Stimulated activated naive B cell treated with anti-CD40 and anti-IgM and Interleukin-4, amounts not matched to agents 10 μg/mL and 1 μg/mL and 100 μg/mL, for 72 hours (primary cell): ENCODE data around the gene AGBL1.
"Not testable (repeated sequence)": the region's sequence is repeated elsewhere in the genome, so short reads cannot be mapped to it uniquely, and the experiment has no call there.

Source experiments
- ATAC-seq, 2 donors: fragments of 150-1000 bp; cut with Tn5 transposase; replicated peaks; 2 replicates each; pipeline ENCODE4 v1.10.0; 2021; ENCODE audit warnings: moderate library complexity in 1 of 2
- DNase-seq: peaks from one replicate; pipeline ENCODE4 v3.0.0; 2021
- H3K27ac Mint-ChIP-seq: one replicate; pipeline ENCODE4 v1.8.0; 2022; ENCODE audit warnings: mild to moderate bottlenecking, mixed read lengths
- H3K27me3 Mint-ChIP-seq, 2 donors: one replicate each; pipeline ENCODE4 v1.8.0; 2022; ENCODE audit warnings: mixed read lengths in 2 of 2
- H3K36me3 Mint-ChIP-seq, 2 donors: one replicate each; pipeline ENCODE4 v1.8.0; 2022; ENCODE audit warnings: mixed read lengths in 2 of 2, mild to moderate bottlenecking in 1 of 2
- H3K4me1 Mint-ChIP-seq, 2 donors: one replicate each; pipeline ENCODE4 v1.8.0; 2022; ENCODE audit warnings: mixed read lengths in 2 of 2, mild to moderate bottlenecking in 1 of 2
- H3K4me3 Mint-ChIP-seq, 2 donors: one replicate each; pipeline ENCODE4 v1.8.0; 2022; ENCODE audit warnings: mild to moderate bottlenecking in 2 of 2, mixed read lengths in 2 of 2, moderate library complexity in 1 of 2
- H3K9me3 Mint-ChIP-seq, 2 donors: one replicate each; pipeline ENCODE4 v1.8.0; 2022; ENCODE audit warnings: mixed read lengths in 2 of 2, mild to moderate bottlenecking in 1 of 2

AGBL1 gene

GRCh38 chr15:86425746-86426145, 346.1 kb downstream of the AGBL1 start:
- H3K9me3 Mint-ChIP-seq, result peaks cover 0 to 13% of the 10 kb centered on the region in 2 donors
- no peaks in the 10 kb centered on the region for H3K36me3 Mint-ChIP-seq
- no peak for ATAC-seq
- H3K27ac Mint-ChIP-seq, result no peak overlapping the region
- no peak overlapping the region for H3K4me3 Mint-ChIP-seq
- H3K27me3 Mint-ChIP-seq, result no peaks in the 10 kb centered on the region
- no peaks in the 10 kb centered on the region for H3K4me1 Mint-ChIP-seq
- no peak for DNase-seq

- H3K4me1 Mint-ChIP-seq, result no peaks in the 10 kb centered on the region
- H3K27me3 Mint-ChIP-seq, result no peaks in the 10 kb centered on the region
- no peak for DNase-seq
- no peak overlapping the region for H3K4me3 Mint-ChIP-seq
- no peak for ATAC-seq
- H3K27ac Mint-ChIP-seq, result no peak overlapping the region
- H3K9me3 Mint-ChIP-seq, result peaks cover 0 to 5% of the 10 kb centered on the region in 2 donors
- H3K36me3 Mint-ChIP-seq, result no peaks in the 10 kb centered on the region
These were observed 353.2 kb downstream of the AGBL1 start for GRCh38 chr15:86432861-86433260.

GRCh38 chr15:86433983-86434382, 354.3 kb downstream of the AGBL1 start:
- H3K9me3 Mint-ChIP-seq, result peaks cover 0 to 5% of the 10 kb centered on the region in 2 donors
- no peak for DNase-seq
- ATAC-seq, result no peak
- H3K36me3 Mint-ChIP-seq, result no peaks in the 10 kb centered on the region
- no peak overlapping the region for H3K27ac Mint-ChIP-seq
- no peak overlapping the region for H3K4me3 Mint-ChIP-seq
- H3K4me1 Mint-ChIP-seq, result no peaks in the 10 kb centered on the region
- no peaks in the 10 kb centered on the region for H3K27me3 Mint-ChIP-seq

DNA sequence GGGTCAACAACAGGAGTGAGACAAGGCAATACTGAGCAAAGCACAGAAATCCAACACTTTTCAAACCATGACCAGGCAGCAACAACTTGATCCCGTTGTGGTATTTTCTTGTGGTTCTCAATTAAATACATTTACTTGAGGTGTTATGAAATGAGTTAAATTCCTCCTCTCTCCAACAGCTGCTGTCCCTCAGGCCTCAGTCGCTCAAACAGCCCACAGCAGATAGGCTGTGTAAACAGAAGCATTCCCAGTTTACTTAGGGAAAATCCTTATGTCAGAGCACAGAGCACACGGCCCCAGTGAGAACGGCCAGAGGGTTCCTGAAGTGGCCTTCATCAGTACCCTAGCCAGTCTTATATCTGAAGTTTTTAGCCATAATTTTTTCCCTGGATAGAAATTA, 359.9 kb downstream of the AGBL1 start:
- no peaks in the 10 kb centered on the region for H3K27me3 Mint-ChIP-seq
- no peaks in the 10 kb centered on the region for H3K4me1 Mint-ChIP-seq
- no peak overlapping the region for H3K27ac Mint-ChIP-seq
- peaks cover 0 to 7% of the 10 kb centered on the region in 2 donors for H3K9me3 Mint-ChIP-seq
- ATAC-seq (no peak), DNase-seq (no peak)
- no peak overlapping the region for H3K4me3 Mint-ChIP-seq
- no peaks in the 10 kb centered on the region for H3K36me3 Mint-ChIP-seq

DNA sequence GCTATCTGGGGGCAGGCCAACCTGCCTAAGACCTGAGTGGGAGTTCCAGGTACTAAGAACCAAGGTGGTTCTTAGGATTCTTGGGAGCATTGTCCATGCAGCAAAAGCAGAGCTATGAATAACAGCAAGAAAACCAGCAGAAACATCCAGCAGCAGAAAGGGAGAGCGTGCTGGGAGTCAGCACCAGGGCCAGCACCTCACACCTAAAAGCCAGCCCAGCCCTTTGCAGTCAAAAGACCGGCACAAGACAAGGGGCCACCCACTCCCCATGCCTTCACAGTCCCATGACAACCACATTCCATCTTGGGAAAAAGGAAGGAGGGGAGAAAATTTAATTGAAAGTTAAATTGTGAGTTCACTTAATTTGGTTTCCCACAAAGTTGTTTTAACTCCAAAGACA, 364.9 kb downstream of the AGBL1 start:
- ATAC-seq (no peak), DNase-seq (no peak)
- no peaks in the 10 kb centered on the region for H3K4me1 Mint-ChIP-seq
- H3K27ac Mint-ChIP-seq, result no peak overlapping the region
- no peaks in the 10 kb centered on the region for H3K27me3 Mint-ChIP-seq
- H3K4me3 Mint-ChIP-seq, result no peak overlapping the region
- H3K9me3 Mint-ChIP-seq, result peaks cover 0 to 4% of the 10 kb centered on the region in 2 donors
- no peaks in the 10 kb centered on the region for H3K36me3 Mint-ChIP-seq

- no peak for ATAC-seq
- no peak for DNase-seq
- Mint-ChIP-seq H3K9me3 (peaks cover 0 to 4% of the 10 kb centered on the region in 2 donors), H3K27ac (no peak overlapping the region), H3K4me1 (no peaks in the 10 kb centered on the region), H3K36me3 (no peaks in the 10 kb centered on the region), H3K4me3 (no peak overlapping the region), H3K27me3 (no peaks in the 10 kb centered on the region)
These were observed 366.0 kb downstream of the AGBL1 start for GRCh38 chr15:86445579-86446252.

DNA sequence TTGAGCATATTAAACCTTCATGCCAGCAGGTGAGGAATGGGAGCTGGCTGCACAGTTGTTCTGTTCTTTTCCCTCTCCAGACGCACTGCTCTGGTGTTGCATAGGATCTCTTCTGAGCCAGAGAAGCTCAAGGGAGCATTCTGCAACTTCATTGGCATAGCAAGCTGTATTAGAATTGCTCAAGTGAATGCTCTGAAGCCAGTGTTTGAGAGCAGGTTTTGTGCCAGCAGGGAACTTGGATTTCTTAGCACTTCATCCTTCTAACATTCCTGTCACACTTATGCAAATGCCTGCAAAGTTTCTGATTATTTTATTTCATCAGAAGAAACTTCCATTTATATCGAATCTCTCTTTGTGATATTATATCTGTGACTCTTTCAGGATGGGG, 366.6 kb downstream of the AGBL1 start:
- H3K4me1 Mint-ChIP-seq, result no peaks in the 10 kb centered on the region
- no peaks in the 10 kb centered on the region for H3K27me3 Mint-ChIP-seq
- DNase-seq (no peak), ATAC-seq (no peak)
- no peaks in the 10 kb centered on the region for H3K36me3 Mint-ChIP-seq
- no peak overlapping the region for H3K4me3 Mint-ChIP-seq
- peaks cover 0 to 4% of the 10 kb centered on the region in 2 donors for H3K9me3 Mint-ChIP-seq
- no peak overlapping the region for H3K27ac Mint-ChIP-seq

- H3K27ac Mint-ChIP-seq, result not testable (repeated sequence)
These were observed 385.9 kb downstream of the AGBL1 start for GRCh38 chr15:86465470-86466039.

GRCh38 chr15:86481720-86482119, 402.0 kb downstream of the AGBL1 start:
- Mint-ChIP-seq H3K9me3 (peaks cover 4% of the 10 kb centered on the region in 2 donors), H3K27me3 (no peaks in the 10 kb centered on the region), H3K4me3 (no peak overlapping the region), H3K27ac (no peak overlapping the region), H3K4me1 (no peaks in the 10 kb centered on the region), H3K36me3 (no peaks in the 10 kb centered on the region)
- no peak for DNase-seq
- ATAC-seq, result no peak

More at GRCh38 chr15:86465470-86466039, 385.9 kb downstream of the AGBL1 start:
- not testable (repeated sequence) for H3K4me1 Mint-ChIP-seq, H3K4me3 Mint-ChIP-seq, H3K36me3 Mint-ChIP-seq, ATAC-seq, H3K27me3 Mint-ChIP-seq, DNase-seq
- H3K9me3 Mint-ChIP-seq, result peaks cover 12 to 20% of the 10 kb centered on the region in 2 donors

DNA sequence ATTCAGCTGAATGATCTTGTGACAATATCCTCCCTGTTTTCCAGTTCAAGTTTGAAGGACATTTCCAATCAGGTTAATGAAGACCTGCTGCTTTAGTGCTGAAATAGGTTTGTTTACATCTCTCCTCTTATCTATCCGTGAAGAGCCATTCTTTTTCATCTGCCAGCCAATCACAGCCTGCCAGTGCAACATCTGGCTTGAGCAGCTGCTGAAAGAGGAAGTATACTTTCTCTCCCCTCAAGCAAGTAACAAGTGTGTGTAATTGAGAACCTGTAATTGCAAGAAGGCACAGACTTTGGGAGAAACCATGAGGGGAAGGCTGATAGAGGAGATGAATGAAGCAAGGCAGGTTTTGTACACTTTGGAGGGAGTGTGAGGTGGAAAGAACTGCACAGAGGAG, 404.3 kb downstream of the AGBL1 start:
- H3K4me3 Mint-ChIP-seq, result no peak overlapping the region
- H3K4me1 Mint-ChIP-seq, result no peaks in the 10 kb centered on the region
- H3K27me3 Mint-ChIP-seq, result no peaks in the 10 kb centered on the region
- H3K27ac Mint-ChIP-seq, result no peak overlapping the region
- DNase-seq (no peak), ATAC-seq (no peak)
- H3K36me3 Mint-ChIP-seq, result no peaks in the 10 kb centered on the region
- peaks cover 4% of the 10 kb centered on the region in 2 donors for H3K9me3 Mint-ChIP-seq

DNA sequence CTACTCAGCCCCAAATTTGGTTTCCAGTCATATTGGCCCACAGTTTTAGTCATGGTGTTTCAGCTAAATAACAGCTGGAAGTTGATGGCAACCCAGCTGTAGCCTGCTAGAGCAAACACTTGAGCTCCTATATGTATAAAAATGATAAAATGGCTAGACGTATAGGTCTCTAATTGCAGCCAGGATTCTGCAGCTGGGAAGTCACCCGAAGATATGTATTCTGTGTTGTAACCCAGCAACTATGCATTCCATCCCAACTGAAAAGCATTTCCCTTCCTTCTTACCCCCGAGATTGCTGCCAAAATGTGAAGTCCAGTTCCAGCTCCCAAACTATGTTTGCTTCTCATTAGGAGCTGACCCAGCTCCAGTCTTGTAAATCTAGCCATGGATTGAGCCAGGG, 408.4 kb downstream of the AGBL1 start:
- Mint-ChIP-seq H3K4me3 (no peak overlapping the region), H3K9me3 (peaks cover 3 to 5% of the 10 kb centered on the region in 2 donors), H3K27me3 (no peaks in the 10 kb centered on the region), H3K4me1 (no peaks in the 10 kb centered on the region), H3K27ac (no peak overlapping the region), H3K36me3 (no peaks in the 10 kb centered on the region)
- ATAC-seq (no peak), DNase-seq (no peak)

GRCh38 chr15:86489981-86490380, 410.3 kb downstream of the AGBL1 start:
- Mint-ChIP-seq H3K4me1 (no peaks in the 10 kb centered on the region), H3K27ac (no peak overlapping the region), H3K4me3 (no peak overlapping the region), H3K36me3 (no peaks in the 10 kb centered on the region), H3K9me3 (peaks cover 3 to 10% of the 10 kb centered on the region in 2 donors), H3K27me3 (no peaks in the 10 kb centered on the region)
- DNase-seq, result no peak
- ATAC-seq, result no peak

DNA sequence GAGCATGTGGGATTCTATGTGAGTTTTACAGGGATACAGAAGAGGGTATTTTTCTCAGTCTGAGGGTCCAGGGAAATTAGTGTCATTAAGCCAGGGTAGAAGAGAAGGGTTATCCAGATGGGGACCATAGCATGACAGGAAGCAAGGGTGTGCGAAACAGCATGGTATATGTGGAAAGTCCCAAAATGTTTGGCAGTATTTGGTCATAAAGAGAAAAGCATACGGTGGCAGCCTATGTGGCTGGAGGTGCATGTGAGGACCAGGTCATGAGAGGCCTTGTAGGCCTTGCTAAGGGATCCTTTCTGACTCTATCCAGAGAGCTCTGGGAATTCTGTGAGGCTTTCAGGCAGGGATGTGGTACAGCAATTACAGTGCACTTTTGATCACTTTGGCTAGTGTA, 411.4 kb downstream of the AGBL1 start:
- Mint-ChIP-seq H3K36me3 (no peaks in the 10 kb centered on the region), H3K9me3 (peaks cover 4 to 12% of the 10 kb centered on the region in 2 donors), H3K27me3 (no peaks in the 10 kb centered on the region), H3K4me1 (no peaks in the 10 kb centered on the region), H3K27ac (no peak overlapping the region), H3K4me3 (no peak overlapping the region)
- DNase-seq (no peak), ATAC-seq (no peak)

DNA sequence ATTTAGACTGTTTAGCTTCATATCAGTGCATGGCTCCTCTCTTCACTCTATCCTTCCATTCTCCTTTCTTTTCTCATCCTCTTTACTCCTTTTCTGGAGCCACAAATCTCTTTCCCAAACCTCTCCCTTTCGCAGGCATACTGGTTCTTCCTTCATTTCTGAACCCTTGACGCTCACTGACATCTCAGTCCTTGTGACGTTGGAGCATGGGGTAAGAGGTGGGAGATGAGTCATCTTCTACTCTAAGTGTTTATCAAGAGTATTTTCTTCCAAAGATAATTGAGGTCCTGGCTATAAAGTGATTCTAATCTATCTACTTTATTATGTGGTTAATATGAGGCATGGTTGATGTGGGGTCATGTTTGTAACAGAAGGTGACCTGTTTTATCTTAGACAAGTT, 414.2 kb downstream of the AGBL1 start:
- no peak overlapping the region for H3K4me3 Mint-ChIP-seq
- H3K9me3 Mint-ChIP-seq, result peaks cover 5 to 14% of the 10 kb centered on the region in 2 donors
- no peaks in the 10 kb centered on the region for H3K27me3 Mint-ChIP-seq
- ATAC-seq, result no peak
- DNase-seq, result no peak
- no peaks in the 10 kb centered on the region for H3K36me3 Mint-ChIP-seq
- H3K27ac Mint-ChIP-seq, result no peak overlapping the region
- H3K4me1 Mint-ChIP-seq, result no peaks in the 10 kb centered on the region

- no peak for DNase-seq
- Mint-ChIP-seq H3K27me3 (no peaks in the 10 kb centered on the region), H3K4me3 (no peak overlapping the region), H3K9me3 (peaks cover 5 to 14% of the 10 kb centered on the region in 2 donors), H3K4me1 (no peaks in the 10 kb centered on the region), H3K36me3 (no peaks in the 10 kb centered on the region), H3K27ac (no peak overlapping the region)
- no peak for ATAC-seq
These were observed 414.8 kb downstream of the AGBL1 start for GRCh38 chr15:86494475-86494874.
